ENCODE measurements around the gene JMJD6.

JMJD6 gene

GRCh38 chr17:76726231-76726775 is at the start of gene JMJD6:
Gene JMJD6 (minus strand): TSS chr17:76726606. CDS start chr17:76726475, 131 bp downstream.
- peak within 1 kb of the TSS; percentile 61 for H3K4me3 ChIP-seq (ENCODE audit: low read depth, low read length)
- TF ChIP-seq, protein P1, sequence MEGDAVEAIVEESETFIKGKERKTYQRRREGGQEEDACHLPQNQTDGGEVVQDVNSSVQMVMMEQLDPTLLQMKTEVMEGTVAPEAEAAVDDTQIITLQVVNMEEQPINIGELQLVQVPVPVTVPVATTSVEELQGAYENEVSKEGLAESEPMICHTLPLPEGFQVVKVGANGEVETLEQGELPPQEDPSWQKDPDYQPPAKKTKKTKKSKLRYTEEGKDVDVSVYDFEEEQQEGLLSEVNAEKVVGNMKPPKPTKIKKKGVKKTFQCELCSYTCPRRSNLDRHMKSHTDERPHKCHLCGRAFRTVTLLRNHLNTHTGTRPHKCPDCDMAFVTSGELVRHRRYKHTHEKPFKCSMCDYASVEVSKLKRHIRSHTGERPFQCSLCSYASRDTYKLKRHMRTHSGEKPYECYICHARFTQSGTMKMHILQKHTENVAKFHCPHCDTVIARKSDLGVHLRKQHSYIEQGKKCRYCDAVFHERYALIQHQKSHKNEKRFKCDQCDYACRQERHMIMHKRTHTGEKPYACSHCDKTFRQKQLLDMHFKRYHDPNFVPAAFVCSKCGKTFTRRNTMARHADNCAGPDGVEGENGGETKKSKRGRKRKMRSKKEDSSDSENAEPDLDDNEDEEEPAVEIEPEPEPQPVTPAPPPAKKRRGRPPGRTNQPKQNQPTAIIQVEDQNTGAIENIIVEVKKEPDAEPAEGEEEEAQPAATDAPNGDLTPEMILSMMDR (IDR thresholded peaks at IDR 0.05; ENCODE audit: low read depth, low read length) = no peak

GRCh38 chr17:76775021-76775600 is 48.7 kb upstream of the JMJD6 start:
- H3K4me3 ChIP-seq (ENCODE audit: low read depth, low read length) = no peak overlapping the region
- TF ChIP-seq, protein P1 (IDR thresholded peaks at IDR 0.05; ENCODE audit: low read depth, low read length) = no peak

DNA sequence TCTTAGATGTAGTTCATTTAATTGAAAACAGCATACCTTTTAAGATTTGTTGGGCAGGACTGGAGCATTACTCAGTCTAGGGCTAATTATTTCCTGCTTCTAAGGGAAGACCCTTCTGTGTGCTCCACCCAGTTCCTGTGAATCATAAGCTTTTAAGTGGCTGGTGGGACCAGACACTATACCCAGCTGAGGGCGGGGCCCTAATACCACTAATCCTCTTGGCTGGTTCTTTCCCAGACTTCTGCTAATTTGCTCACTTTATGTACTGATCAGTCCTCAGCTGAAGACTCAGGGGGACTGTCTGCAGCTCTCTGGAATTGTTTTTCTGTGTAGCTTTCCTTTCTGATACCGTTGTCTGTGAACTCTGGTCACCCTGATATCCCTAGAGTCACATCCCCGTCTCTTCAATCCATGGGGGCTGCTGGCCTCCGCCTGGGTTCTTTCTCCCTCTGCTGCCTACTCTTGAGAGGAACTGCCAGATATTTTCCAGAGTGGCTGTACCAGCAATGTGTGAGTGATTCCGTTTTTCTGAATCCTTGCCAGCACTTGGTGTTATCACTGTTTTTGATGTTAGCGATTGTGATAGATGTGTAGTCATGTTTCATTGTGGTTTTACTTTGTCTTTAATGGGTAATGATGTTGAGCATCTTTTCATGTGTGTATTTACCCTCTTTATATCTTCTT is 46.6 kb upstream of the JMJD6 start:
- TF ChIP-seq, protein P1 (IDR thresholded peaks at IDR 0.05; ENCODE audit: low read depth, low read length) = no peak
- H3K4me3 ChIP-seq (ENCODE audit: low read depth, low read length) = no peak overlapping the region

- H3K4me3 ChIP-seq (ENCODE audit: low read depth, low read length) = no peak overlapping the region
- TF ChIP-seq, protein P1 (IDR thresholded peaks at IDR 0.05; ENCODE audit: low read depth, low read length) = no peak
These were observed 32.2 kb upstream of the JMJD6 start for GRCh38 chr17:76758570-76758969.

GRCh38 chr17:76757256-76757655 is 30.9 kb upstream of the JMJD6 start:
- H3K4me3 ChIP-seq (ENCODE audit: low read depth, low read length) = no peak overlapping the region
- TF ChIP-seq, protein P1 (IDR thresholded peaks at IDR 0.05; ENCODE audit: low read depth, low read length) = no peak

GRCh38 chr17:76755285-76755684 is 28.9 kb upstream of the JMJD6 start:
- TF ChIP-seq, protein P1 (IDR thresholded peaks at IDR 0.05; ENCODE audit: low read depth, low read length) = no peak
- H3K4me3 ChIP-seq (ENCODE audit: low read depth, low read length) = no peak overlapping the region

Measured in WI38 (cell line).